ENCODE data around the gene PLCB1. TPM values are rescaled to one million over a fixed set of nuclear protein-coding genes. Genes with fewer than 3 reads are reported as not detected.
"Not testable (repeated sequence)": the region's sequence is repeated elsewhere in the genome, so short reads cannot be mapped to it uniquely, and the experiment has no call there.

PLCB1 gene
- polyA plus RNA-seq, 4 donors, result 39.1 to 53.5 (median 46.3) TPM

DNA sequence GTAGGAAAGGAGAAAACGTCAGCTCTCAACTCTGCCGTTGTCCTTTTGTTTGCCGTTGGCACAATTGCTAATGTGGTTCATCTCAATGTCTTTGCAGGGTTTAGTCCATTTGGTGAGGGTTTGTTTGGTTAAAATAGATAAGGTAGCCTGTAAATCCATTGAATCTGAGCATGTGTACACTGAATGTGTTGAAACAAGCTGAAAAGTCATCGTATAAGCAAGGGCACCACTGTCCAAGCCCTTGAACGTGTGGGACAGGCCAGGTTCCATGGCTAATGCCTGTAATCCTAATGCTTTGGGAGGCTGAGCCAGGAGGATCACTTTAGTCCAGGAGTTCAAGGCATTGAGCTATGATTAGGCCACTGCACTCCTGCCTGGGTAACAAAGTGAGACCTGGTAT lies 712.1 kb downstream of the PLCB1 start:
- no peak for DNase-seq (ENCODE audit: low read depth in 4 of 4, low spot score in 3 of 4)

DNA sequence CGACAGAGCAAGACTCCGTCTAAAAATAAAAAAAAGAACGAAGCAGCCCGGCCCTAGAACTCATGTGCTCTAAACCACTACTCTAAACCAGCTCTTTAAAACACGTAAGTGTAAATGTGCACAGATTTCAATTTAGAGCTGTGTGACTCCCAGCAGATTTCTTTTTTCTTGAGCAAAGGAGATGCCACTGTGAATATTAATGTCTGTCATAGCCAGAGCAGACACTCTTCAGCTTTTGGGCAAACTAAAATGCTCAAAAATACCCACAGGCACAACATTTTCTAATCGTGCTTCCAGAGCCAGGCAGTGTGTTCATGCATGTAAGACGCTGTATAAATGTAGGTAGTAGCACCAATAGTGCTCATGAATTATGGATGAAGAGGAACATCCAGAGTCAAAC lies 717.9 kb downstream of the PLCB1 start:
- DNase-seq (ENCODE audit: low read depth in 4 of 4, low spot score in 3 of 4), result no peak

DNA sequence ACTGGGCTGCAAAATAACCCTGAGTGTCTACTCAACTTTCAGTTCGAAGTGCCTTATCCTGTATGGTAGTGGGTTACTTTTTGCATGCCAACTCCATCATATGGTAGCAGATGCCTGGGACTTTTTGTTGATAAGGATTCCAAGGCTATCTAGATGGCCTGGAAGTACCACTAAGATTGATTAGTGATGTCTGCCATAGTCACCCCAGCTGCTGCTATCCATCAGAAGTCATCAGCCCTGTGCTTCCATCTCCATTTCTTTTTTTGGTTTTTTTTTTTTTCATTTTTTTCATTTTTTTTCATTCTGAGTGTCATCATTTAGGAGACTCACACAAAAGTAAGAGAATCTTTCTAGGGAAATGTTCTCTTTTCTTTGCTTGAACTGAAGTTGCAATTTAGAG lies 719.4 kb downstream of the PLCB1 start:
- no peak for DNase-seq (ENCODE audit: low read depth in 4 of 4, low spot score in 3 of 4)

DNA sequence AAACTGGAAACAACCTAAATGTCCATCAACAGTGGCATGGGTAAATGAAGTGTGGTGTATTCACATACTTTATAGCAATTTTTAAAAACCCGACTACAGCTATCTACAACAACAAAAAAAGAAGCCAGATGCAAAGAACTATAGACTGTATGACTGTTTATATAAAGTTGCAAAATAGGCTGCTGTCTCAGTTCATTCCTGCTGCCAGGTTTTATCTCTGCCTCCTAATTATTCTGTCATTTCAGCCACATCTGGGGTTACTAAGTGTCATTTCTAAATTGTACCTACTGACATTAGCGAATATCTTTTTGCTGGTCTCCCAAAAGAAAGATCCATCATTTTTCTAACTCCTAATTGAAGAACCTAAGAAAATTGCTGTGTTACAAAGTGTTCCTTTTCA lies 719.9 kb downstream of the PLCB1 start:
- DNase-seq (ENCODE audit: low read depth in 4 of 4, low spot score in 3 of 4), result not testable (repeated sequence)

DNA sequence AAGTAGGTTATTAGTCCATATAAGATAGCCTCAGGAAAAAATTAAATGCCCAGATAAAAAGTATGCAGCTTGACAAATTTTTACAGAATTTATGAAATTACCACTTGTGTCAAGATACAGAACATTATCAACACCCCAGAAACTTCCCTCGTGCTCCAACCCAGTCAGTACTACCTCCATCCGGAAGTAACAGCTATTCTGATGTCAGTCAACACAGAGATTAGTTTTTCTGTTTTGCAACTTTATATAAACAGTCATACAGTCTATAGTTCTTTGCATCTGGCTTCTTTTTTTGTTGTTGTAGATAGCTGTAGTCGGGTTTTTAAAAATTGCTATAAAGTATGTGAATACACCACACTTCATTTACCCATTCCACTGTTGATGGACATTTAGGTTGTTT lies 721.1 kb downstream of the PLCB1 start:
- not testable (repeated sequence) for DNase-seq (ENCODE audit: low read depth in 4 of 4, low spot score in 3 of 4)

DNA sequence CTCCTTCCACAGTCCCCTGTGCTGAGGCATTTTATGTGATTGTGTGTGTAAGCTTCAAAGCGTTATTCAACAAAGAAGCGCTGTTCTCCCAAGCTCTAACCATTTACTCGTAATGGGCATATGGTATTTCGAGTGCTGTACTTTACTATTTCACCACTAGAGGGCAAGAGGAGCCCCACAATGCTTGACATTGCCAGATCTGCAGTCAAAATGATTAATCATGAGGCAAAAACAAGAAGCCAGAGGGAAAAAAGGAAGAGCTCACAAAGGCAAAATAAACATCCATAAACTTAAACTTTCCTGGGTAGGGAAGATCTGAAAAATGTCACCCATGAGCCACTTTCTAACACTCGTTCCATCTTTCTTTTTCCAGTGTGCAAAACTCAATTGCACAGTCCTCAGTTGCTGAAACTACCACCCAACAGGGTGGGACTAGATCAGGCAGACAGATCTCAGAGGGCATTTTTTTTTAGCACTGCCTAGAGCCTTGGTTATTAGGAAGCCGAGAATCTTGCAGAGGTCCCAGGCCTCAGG lies 721.8 kb downstream of the PLCB1 start:
- DNase-seq (ENCODE audit: low read depth in 4 of 4, low spot score in 3 of 4), result peak; percentile 63 to 74 (median 70)

DNA sequence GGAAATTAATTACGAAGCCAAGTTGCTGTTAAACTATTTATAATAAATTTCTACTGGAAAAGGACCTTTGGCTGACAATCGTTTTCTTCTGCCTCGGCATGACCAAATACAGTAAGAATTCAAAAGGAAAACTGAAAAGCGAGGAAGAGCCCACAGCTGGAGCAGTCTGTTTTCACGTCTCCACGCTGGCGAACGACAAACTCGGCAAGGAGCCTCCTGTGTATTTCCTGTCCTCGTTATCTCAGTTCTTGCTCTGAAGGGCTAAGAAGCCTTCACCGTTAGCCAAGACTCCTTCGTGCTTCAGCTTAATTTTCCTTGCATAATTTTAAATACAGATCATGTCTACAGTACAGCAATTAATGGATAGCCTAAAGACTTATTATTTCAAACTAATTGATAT lies 722.5 kb downstream of the PLCB1 start:
- peak in 1 of 4 donors; percentile 18 for DNase-seq (ENCODE audit: low read depth in 4 of 4, low spot score in 3 of 4)

DNA sequence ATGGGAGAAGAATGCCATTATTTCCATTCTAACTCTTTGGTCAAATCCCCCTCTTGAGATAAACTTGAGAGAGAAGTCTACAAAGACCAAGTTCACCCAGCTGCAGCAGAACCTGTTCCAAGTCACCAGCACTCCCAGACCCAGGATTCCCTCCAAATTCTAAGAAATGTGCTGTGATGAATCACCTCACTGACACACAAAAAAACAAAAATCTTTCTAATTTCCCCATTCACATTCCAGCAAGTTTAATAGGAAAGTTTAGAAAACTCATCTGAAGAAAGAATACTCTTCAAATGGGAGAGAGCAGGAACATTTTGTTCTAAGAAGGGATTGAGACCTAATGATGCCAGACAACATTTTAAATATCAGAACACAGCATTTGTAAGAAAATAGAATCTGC lies 723.2 kb downstream of the PLCB1 start:
- no peak for DNase-seq (ENCODE audit: low read depth in 4 of 4, low spot score in 3 of 4)

DNA sequence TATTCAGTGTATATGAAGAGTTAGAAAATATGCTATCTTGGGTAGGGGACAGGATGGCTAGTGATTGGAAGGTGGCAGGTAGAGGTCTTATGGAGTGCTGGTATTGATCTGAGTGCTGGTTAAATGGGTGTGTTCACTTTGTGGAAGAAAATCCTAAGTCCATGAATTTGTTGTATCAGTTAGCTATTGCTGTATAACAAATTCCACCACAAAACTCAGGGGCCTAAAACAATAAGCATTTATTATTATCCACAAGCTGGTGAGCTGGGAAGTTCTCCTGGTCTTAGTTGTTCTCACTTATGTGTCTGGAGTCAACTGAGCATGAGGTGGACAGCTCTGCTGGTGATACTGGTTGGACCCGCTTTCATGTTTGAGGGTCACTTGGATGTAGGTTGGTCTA lies 724.6 kb downstream of the PLCB1 start:
- no peak for DNase-seq (ENCODE audit: low read depth in 4 of 4, low spot score in 3 of 4)

DNA sequence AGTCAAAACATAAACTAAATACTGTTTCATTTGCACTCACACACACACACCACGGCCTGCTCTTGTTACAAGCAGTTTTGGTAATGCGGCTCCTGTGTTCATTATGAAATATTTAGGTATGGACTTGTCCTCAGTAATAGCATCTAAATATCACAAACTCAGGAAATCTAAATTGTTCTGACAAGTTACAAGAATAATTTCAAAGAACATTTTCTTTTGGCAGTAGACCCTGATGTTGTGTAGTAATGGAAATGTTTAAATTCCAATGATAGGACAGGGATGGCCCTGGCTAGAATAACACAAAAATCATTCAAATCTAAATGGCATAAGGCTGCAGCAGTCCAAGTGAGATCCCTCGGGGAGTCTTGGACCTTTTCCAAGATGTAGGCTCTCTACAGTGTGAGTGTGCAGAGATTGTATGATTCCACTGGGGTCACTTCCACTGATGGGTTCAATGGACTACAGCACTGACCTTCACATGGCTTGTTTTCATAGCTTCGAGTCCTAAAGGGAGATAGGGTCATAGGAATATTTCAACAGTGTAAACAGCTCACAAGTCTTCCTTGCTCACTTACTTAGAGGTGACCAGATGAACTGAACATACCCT lies 726.2 kb downstream of the PLCB1 start:
- DNase-seq (ENCODE audit: low read depth in 4 of 4, low spot score in 3 of 4), result no peak

DNA sequence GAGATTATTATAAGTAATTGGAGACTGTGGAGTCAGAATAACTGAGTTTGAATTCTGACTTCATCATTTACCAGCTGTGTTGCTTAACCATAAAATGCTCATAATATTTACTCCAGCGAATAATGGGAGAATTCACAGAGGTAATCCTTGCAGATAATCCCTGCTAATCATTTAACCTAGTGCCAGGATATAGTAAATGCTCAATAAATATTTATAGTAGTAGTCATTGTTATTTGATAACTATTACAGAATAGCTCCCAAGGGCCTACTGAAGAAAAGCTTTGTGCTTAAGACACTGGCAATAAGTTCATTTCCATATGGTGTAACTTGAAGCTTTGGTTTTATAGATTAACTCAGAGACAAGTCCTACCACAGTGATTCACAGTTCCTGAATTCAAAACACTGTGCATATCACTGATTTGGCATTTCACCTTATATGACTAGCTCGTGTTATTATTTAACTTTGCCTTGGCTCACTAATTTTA lies 728.0 kb downstream of the PLCB1 start:
- no peak for DNase-seq (ENCODE audit: low read depth in 4 of 4, low spot score in 3 of 4)

DNA sequence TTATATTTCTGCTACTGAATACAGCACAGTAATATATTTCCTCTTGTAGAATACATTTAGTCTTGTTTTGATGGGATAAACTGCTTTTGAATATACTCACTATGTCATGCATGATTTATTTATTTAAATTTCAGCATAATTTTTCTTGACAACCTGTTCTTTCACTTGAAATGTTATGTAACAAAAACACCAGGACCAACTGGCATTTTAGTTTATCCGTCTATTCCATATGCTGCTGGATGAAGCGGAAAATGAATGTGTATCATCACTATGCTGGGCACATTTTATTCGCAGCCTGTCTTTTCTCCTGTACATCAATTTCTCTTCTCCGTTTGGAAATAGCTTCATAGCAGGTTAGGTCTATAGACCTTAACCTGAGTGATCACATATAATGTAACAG lies 730.0 kb downstream of the PLCB1 start:
- no peak for DNase-seq (ENCODE audit: low read depth in 4 of 4, low spot score in 3 of 4)

DNA sequence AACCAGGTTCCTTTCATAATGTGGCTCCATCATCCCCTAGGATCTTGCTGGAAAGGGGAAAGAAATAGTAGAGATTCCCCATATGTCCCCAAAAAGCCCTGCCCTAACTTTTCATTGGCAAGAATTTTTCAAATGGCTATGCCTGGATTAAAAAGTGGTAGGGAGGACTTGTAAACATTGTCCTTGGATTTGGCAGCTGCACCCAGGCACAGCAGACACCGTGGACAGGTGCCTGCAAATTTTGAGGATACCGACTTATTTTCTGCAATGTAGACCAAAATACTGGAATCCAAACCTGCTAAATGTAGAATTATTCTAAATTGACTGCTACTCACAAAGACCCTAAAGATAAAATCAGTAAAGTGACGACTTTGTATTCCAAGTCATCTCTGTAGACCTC lies 733.6 kb downstream of the PLCB1 start:
- DNase-seq (ENCODE audit: low read depth in 4 of 4, low spot score in 3 of 4), result no peak

DNA sequence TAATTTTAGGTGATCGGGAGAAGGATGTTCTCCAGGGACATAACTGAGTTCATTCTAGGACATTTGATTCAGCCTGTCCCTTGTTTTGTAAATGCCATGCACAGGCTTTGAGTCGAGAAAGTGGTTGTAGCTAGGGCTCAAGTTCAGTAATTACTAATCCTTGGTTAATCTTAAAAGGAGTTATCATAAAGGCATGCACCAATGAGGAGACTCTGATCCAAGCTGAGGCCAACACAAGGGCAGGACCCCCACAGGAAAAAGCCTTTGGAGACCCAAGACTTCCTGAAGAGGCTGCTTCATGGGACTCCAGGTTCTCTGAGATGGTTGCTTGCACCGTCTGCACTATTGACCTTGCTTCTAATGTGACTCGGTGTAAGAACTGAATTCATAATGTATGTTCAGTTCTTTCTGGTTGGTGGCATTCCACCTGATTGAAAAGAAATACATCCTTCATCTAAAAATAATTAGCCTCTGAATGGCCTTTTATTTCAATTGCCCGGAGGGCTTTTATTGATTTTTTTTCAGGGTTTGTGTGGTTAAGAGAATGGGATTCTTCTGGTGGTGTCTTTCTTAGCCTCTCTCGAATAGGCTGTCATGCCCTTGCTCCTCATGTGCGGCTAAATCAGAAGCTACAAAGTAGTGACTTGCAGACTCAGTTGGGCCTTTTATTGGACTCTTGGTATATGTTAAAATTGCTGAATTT lies 735.1 kb downstream of the PLCB1 start:
- no peak for DNase-seq (ENCODE audit: low read depth in 4 of 4, low spot score in 3 of 4)

DNA sequence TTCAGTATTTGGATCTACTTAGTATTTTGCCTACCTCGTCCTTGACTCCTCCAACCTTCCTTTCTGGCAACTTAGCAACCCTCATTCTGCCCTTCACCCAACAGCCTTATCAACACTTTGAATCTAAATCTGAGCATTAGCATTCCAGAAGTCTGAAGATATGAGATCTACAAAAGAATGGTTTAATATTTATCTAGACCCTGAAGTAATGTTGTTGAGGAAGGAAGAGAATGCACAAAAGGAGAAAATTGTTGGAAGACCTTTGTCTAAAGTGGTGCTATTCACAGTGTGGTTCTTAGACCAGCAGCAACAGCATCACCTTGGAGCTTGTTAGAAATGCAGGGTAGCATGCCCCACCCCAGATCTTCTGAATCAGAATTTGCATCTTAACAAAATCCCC lies 738.6 kb downstream of the PLCB1 start:
- no peak for DNase-seq (ENCODE audit: low read depth in 4 of 4, low spot score in 3 of 4)

DNA sequence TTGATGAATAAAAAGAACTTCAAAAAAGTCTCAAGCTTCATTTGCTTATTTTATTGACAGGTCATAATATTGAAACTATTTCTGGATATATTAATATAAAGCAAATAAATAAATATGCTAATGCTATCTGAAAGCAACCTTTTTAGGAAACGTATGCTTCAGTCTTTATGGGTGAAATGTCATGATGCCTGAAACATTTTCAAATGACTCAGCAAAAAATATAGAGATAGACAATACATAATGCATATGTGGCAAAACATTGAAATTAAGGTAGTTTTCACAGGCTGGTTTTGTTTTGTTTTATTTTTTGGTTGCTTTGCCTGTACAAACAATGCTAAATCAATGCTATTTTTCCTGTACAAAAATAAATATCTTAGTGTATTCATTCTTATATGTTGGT lies 742.4 kb downstream of the PLCB1 start:
- no peak for DNase-seq (ENCODE audit: low read depth in 4 of 4, low spot score in 3 of 4)

DNA sequence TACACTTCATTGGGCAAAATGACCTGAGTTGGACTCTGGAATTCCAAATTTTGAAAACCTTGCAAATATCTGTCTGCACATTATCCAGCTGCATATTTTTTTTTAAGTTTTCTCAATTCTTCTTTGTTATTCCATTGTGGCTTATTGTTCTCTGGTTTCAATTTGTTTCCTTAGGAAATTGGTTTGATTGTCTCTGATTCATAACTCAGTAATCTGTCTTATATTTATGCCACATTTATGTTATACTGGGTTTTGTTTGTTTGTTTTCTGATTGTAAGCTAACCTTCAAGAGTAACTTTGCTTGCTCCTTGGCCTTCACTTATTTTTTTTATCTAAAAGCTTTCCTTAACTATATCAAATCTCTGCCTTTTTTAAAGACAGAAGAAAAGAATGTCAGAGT lies 743.5 kb downstream of the PLCB1 start:
- DNase-seq (ENCODE audit: low read depth in 4 of 4, low spot score in 3 of 4), result no peak

DNA sequence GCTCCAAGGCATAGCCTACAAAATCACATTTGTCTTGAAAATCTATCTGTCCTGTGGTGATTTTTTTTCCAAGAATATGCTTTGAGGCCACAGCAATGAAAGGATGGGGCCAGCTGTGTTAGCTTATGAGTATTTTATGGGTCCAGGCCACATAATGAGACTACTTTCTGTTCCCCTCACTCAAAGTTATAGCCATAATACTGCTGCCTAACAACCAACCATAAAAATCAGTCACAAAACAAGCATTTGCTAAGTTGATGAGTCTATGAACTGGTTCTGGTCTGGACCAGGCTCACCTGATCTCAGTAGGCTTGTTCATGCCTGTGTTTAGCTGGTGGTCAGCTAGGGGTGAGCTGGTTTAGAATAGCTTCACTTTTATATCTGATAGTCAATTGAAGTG lies 744.3 kb downstream of the PLCB1 start:
- DNase-seq (ENCODE audit: low read depth in 4 of 4, low spot score in 3 of 4), result peak in 2 of 4 donors; percentile 16 to 20

DNA sequence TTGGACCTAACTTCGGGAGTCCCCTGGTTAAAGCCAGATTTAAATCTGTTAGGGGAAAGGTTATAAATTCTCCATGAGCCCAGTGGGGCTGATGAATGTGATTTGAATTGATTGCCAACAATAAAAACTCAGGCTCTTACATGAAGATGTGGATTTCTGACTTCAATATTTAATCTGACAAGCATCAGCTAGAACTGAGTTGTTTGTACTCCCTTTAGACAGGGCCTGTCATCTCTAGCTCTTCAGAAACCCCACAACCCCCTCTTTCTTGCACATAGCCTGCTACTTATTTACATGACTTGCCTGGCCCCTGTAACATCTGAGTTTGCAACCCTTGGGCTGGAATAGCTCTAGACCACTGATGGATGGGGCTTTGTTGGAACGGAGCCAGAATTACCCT lies 745.2 kb downstream of the PLCB1 start:
- DNase-seq (ENCODE audit: low read depth in 4 of 4, low spot score in 3 of 4), result no peak

DNA sequence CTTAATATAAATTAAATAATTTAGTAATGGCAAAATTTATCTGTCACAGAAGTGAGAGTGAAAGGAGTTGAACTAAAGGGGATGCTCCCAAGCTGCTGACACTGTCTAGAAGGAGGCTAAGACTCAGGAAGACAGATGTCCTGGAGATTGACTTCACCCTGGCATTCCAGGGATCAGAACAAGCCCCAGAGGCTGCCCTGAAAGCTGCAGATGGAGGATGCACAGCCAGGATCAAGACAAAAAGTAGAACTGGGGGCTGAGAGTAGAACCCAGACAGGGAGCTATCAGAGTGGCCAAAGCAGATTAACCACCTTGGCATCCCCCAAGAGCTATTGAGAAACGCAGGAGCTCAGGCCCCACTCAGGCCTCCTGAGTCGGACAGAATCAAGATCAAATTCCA lies 747.6 kb downstream of the PLCB1 start:
- no peak for DNase-seq (ENCODE audit: low read depth in 4 of 4, low spot score in 3 of 4)

DNA sequence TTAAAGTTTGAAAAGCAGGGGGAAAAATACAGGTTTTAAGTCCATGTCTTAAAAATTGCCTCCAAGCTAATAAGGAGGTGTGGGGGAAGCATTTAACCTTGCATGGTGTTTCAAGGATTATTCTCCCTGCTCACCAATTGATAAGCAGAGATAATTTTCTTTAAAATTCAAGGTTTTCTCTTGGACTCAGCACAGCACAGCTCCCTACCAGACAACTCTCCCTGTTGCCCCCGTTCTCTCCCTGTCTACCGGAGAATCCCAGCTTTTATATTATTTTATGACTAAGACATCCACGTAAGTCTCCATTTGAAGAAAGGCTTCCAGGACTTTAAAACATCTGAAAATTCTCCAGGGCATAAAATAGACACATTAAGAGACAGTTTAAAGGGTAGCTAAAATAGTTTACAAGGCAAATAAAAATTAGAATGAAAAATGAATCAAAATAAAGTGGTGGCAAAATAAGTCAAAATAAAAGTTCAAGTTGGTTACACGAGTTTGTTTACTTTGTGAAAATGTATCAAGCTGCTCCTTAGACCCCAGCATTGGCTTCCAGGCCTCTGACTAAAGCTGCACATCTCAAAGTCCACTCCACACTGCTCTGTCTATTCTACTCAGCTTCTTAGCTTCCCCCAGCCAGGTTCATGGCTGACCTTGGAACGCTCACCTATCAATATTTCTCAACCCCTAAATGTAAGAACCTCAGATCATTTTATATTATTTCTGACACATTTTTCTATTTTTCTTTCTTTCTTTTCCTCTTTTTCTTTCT lies 748.2 kb downstream of the PLCB1 start:
- DNase-seq (ENCODE audit: low read depth in 4 of 4, low spot score in 3 of 4), result no peak
